K562 (cell line): ENCODE data around the gene MKNK2. TPM values are rescaled to one million over a fixed set of nuclear protein-coding genes. Genes with fewer than 3 reads are reported as not detected.

Source experiments
- ATAC-seq: fragments of 200-7000 bp; cut with Tn5 transposase; 3 replicates; pipeline ENCODE4 v1.9.1; 2020; ENCODE audit warnings: moderate library complexity
- BruUV-seq: library from RNA; stranded (reverse); fragments of 400-500 nt; replicated peaks from 2 replicates; lab custom pipeline; 2021; lab: Mats Ljungman, UMichigan
- CTCF ChIA-PET: fragments of 300-600 bp; formaldehyde crosslinking; extraction: SDS; loops from one replicate; lab custom pipeline; 2021; ENCODE audit warnings: low intra/inter-chr PET ratio; lab: Yijun Ruan, JAX
- POLR2A ChIA-PET: fragments of 300-600, 350-650 bp; sonication (Branson Sonifier 250); formaldehyde crosslinking; extraction: SDS; loops from one replicate; lab custom pipeline; 2021; ENCODE audit warnings: antibody characterized with exemption, inconsistent platforms; lab: Yijun Ruan, JAX
- DNase-seq, 4 experiments: peaks; one replicate each; pipeline versions ENCODE4 v3.0.0 to v3.0.0-alpha.2; 2011 to 2018; ENCODE audit warnings: low spot score in 3 of 4, mixed read lengths in 3 of 4; ENCODE audit errors: extremely low read depth in 1 of 4
- FAIRE-seq: peaks from 2 replicates; lab custom pipeline; 2011; peaks lifted over from hg19 to GRCh38; lab: Jason Lieb, UNC
- H2AFZ ChIP-seq: 2 replicates; pipeline ENCODE4 v1.6.0; 2011; ENCODE audit warnings: low read depth, low read length, control low read depth, inconsistent platforms
- H3K27ac ChIP-seq: fragments of 200-600 bp; 3 replicates; pipeline ENCODE4 v1.8.0; 2011; ENCODE audit warnings: low read depth, mild to moderate bottlenecking, control low read depth, inconsistent platforms, low read length, moderate library complexity, mixed read lengths; ENCODE audit errors: extremely low read depth
- H3K27me3 ChIP-seq, 2 experiments: fragments of 300-600 bp in 1 of 2; 2 replicates in 1 of 2; 3 replicates in 1 of 2; pipeline versions ENCODE4 v1.6.0 to v1.8.0; 2011; ENCODE audit warnings: inconsistent platforms in 2 of 2, low read length in 2 of 2, mild to moderate bottlenecking in 1 of 2, mixed read lengths in 1 of 2, moderate library complexity in 1 of 2; ENCODE audit not compliant: control insufficient read depth in 2 of 2, insufficient read depth in 2 of 2
- H3K36me3 ChIP-seq: fragments of 300-600 bp; 3 replicates; pipeline ENCODE4 v1.8.0; 2011; ENCODE audit warnings: mild to moderate bottlenecking, low read length, inconsistent platforms; ENCODE audit not compliant: control insufficient read depth, insufficient read depth
- H3K4me1 ChIP-seq, 2 experiments: fragments of 200-600 bp in 1 of 2; replicated peaks in 1 of 2; 2 replicates in 1 of 2; 3 replicates in 1 of 2; pipeline versions ENCODE4 v1.5.1 to v1.8.0; 2011; ENCODE audit warnings: inconsistent platforms in 2 of 2, low read length in 2 of 2, mild to moderate bottlenecking in 1 of 2, mixed read lengths in 1 of 2, moderate library complexity in 1 of 2; ENCODE audit not compliant: control insufficient read depth in 2 of 2, insufficient read depth in 2 of 2
- H3K4me2 ChIP-seq: 2 replicates; pipeline ENCODE4 v1.6.1; 2011; ENCODE audit warnings: low read length, control low read depth, inconsistent platforms, mixed read lengths; ENCODE audit not compliant: insufficient read depth
- H3K4me3 ChIP-seq: fragments of 200-600 bp; sonication (generic), shearing (Covaris generic); 2 replicates; pipeline ENCODE4 v1.5.1; 2016; ENCODE audit warnings: control low read depth, inconsistent platforms
- H3K79me2 ChIP-seq: fragments of 200-600 bp; 3 replicates; pipeline ENCODE4 v1.8.0; 2011; ENCODE audit warnings: low read length, inconsistent platforms; ENCODE audit not compliant: control insufficient read depth, insufficient read depth
- H3K9ac ChIP-seq, 2 experiments: 2 replicates each; pipeline versions ENCODE4 v1.6.0 to v1.6.1; 2011; ENCODE audit warnings: low read depth in 2 of 2, low read length in 2 of 2, control low read depth in 1 of 2, inconsistent platforms in 1 of 2, mild to moderate bottlenecking in 1 of 2, mixed read lengths in 1 of 2; ENCODE audit not compliant: insufficient read depth in 1 of 2
- H3K9me1 ChIP-seq: one replicate; pipeline ENCODE4 v1.6.0; 2011; ENCODE audit warnings: inconsistent platforms, mild to moderate bottlenecking, low read length, moderate library complexity; ENCODE audit not compliant: control insufficient read depth, insufficient read depth
- H3K9me3 ChIP-seq: replicated peaks from 2 replicates; pipeline ENCODE4 v1.5.1; 2011; ENCODE audit warnings: low read depth, low read length, inconsistent platforms; ENCODE audit not compliant: control insufficient read depth, insufficient read depth
- H4K20me1 ChIP-seq: replicated peaks from 2 replicates; pipeline ENCODE4 v1.6.1; 2011; ENCODE audit warnings: low read length, inconsistent platforms, mixed read lengths; ENCODE audit not compliant: control insufficient read depth, insufficient read depth
- KDM4B ChIP-seq, 2 experiments: fragments of 450-650 bp in 1 of 2; sonication (generic) in 1 of 2; IDR thresholded peaks; 2 replicates each; pipeline ENCODE4 v1.6.1; 2016 to 2017; ENCODE audit warnings: borderline replicate concordance in 2 of 2, antibody characterized with exemption in 1 of 2, low read depth in 1 of 2, mild to moderate bottlenecking in 1 of 2
- VEZF1 ChIP-seq: fragments of 200-800 bp; sonication (Bioruptor generic); IDR thresholded peaks from 2 replicates; pipeline ENCODE4 v1.6.1; 2017; ENCODE audit warnings: missing genetic modification characterization, missing compliant biosample characterization
- ZNF263 ChIP-seq: sonication (generic); formaldehyde crosslinking; IDR thresholded peaks from 2 replicates; pipeline ENCODE4 v1.8.0; 2022; ENCODE audit warnings: mild to moderate bottlenecking, missing genetic modification reagents, borderline replicate concordance
- ZNF740 ChIP-seq, 3 experiments: fragments of 200-800 bp in 1 of 3; sonication (Bioruptor generic) in 1 of 3; sonication (generic) in 1 of 3; formaldehyde crosslinking in 1 of 3; IDR thresholded peaks; 2 replicates each; pipeline versions ENCODE4 v1.6.1 to v1.8.0; 2016 to 2022; ENCODE audit warnings: mild to moderate bottlenecking in 2 of 3, missing compliant biosample characterization in 2 of 3, missing genetic modification characterization in 2 of 3, missing genetic modification reagents in 1 of 3
- WGBS: fragments of 100-300 bp; shearing (Covaris generic); methylation state at CpG from one replicate; pipeline ENCODE4 v1.1.6; 2016; ENCODE audit warnings: low coverage, mixed read lengths; ENCODE audit not compliant: insufficient coverage; ENCODE audit errors: missing lambda C conversion rate; 5-methylcytosine and 5-hydroxymethylcytosine counted together
- in situ Hi-C: fragments of 300-500 bp; cut with MboI; formaldehyde crosslinking; loops from 4 replicates; pipeline ENCODE4 v1.15.0; 2018; ENCODE audit warnings: inconsistent platforms, mixed read lengths
- intact Hi-C: fragments of 100-400 bp; cut with micrococcal nuclease; formaldehyde crosslinking; loops from 2 replicates; pipeline ENCODE4 v1.14.2; 2022
- polyA plus RNA-seq, 8 experiments: library from polyadenylated mRNA; depleted of rRNA in 4 of 8; stranded (reverse) in 5 of 8; unstranded in 3 of 8; fragments of >200 nt; fragmentation: Nextera tagmentation in 2 of 8; fragmentation: Illumina TruSeq in 1 of 8; extraction: Ambion mirVana in 2 of 8; extraction: Trizol in 1 of 8; gene quantifications; 2 replicates each; pipeline versions ENCODE4 v1.2.1 to v1.2.3, GENCODE V29; 2011 to 2014; ENCODE audit warnings: inconsistent platforms in 1 of 8, missing spikeins in 1 of 8
- total RNA-seq, 7 experiments: library from RNA; depleted of rRNA in 6 of 7; stranded (reverse); fragments of >200 nt in 6 of 7; fragmentation: Illumina TruSeq in 2 of 7; extraction: Trizol in 2 of 7; gene quantifications; 2 replicates each; pipeline versions ENCODE4 v1.2.1 to v1.2.3, GENCODE V29; 2011 to 2021; ENCODE audit warnings: low replicate concordance in 1 of 7
- TF ChIP-seq, protein P1 (sequence below): fragments of 250-450 bp; sonication (Bioruptor Pico); IDR thresholded peaks from 2 replicates; pipeline ENCODE4 v1.4.0; 2020; ENCODE audit warnings: mild to moderate bottlenecking, moderate library complexity

MKNK2 gene
- total and polyA plus RNA-seq, 9 of the 15 experiments (the other 6 are each of a cell fraction or from before 2014, with no cell fraction given), result 5.1 to 191 (median 51.9) TPM

DNA sequence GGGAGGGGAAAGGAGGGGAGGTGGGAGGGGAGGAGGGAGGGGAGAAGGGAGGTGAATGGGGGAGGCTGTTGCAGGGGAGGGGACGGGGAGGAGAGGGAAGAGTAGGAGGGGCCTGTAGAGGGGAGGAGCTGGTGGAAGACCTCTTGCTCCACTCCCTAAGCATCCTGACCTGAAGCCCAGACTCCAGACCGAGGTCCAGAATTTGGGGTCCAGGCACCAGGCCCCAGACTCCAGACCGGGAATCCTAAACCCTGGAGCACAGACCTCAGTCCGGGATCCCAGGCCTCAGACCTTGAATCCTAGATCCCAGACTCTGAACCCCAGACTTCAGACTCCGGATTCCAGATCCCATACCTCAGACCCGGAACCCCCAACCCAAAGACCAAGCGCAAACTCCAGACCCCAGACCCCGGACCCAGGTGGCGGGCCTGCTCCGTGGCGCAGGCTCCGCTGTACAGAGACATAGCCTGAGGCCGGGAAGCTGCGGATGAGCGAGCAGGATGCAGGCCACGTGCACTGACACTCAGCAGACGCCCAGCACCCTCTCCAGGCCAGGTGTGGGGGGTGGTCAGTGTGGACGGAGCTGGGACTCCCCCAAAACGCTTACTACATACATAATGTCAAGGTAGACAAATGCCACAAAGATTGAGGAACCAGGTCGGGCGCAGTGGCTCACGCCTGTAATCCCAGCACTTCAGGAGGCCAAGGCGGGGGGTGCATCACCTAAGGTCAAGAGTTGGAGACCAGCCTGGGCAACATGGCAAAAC lies 34.8 kb downstream of the MKNK2 start:
- peak; percentile 71 for ATAC-seq
- 0 out of 4 replicates have a peak, but pooled peaks of 1 of the 2 experiments have one; percentile 38 for TF ChIP-seq KDM4B (IDR thresholded peaks at IDR 0.05; ENCODE audit: borderline replicate concordance in 2 of 2, low read depth in 1 of 2)
- 0 out of 2 replicates have a peak, but pooled peaks have one; percentile 69 for TF ChIP-seq ZNF740 (CRISPR knock-in tag; IDR thresholded peaks at IDR 0.05)
- no peak for TF ChIP-seq ZNF740 (tag; IDR thresholded peaks at IDR 0.05)
- peak; percentile 77; the same call in 1 of the 2 replicates for TF ChIP-seq ZNF263
- TF ChIP-seq, protein P1, sequence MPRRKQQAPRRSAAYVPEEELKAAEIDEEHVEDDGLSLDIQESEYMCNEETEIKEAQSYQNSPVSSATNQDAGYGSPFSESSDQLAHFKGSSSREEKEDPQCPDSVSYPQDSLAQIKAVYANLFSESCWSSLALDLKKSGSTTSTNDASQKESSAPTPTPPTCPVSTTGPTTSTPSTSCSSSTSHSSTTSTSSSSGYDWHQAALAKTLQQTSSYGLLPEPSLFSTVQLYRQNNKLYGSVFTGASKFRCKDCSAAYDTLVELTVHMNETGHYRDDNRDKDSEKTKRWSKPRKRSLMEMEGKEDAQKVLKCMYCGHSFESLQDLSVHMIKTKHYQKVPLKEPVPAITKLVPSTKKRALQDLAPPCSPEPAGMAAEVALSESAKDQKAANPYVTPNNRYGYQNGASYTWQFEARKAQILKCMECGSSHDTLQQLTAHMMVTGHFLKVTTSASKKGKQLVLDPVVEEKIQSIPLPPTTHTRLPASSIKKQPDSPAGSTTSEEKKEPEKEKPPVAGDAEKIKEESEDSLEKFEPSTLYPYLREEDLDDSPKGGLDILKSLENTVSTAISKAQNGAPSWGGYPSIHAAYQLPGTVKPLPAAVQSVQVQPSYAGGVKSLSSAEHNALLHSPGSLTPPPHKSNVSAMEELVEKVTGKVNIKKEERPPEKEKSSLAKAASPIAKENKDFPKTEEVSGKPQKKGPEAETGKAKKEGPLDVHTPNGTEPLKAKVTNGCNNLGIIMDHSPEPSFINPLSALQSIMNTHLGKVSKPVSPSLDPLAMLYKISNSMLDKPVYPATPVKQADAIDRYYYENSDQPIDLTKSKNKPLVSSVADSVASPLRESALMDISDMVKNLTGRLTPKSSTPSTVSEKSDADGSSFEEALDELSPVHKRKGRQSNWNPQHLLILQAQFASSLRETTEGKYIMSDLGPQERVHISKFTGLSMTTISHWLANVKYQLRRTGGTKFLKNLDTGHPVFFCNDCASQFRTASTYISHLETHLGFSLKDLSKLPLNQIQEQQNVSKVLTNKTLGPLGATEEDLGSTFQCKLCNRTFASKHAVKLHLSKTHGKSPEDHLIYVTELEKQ, result no peak
- peak; percentile 92 for TF ChIP-seq VEZF1 (CRISPR knock-in tag)
- BruUV-seq, result no TSS peak
- ChIA-PET CTCF (interaction anchor here (0.6 to 0.9 kb wide), 2 partner anchors 54 to 639 kb away, joined by 3 read pairs; no protein-coding TSS in a partner anchor), POLR2A (no interaction called here)
- no peaks in the 10 kb centered on the region for H4K20me1 ChIP-seq
- H2AFZ ChIP-seq, result no peak overlapping the region
- no peaks in the 10 kb centered on the region for H3K27me3 ChIP-seq
- intact Hi-C loops, result loop anchor here (5.0 kb wide), 1 partner anchor 71 kb away; no protein-coding TSS in a partner anchor
- H3K79me2 ChIP-seq, result peaks cover 7% of the 10 kb centered on the region
- FAIRE-seq, result no peak
- no peak overlapping the region for H3K27ac ChIP-seq
- H3K36me3 ChIP-seq, result no peaks in the 10 kb centered on the region
- in situ Hi-C loops, result no loop called here
- H3K9ac ChIP-seq, result no peak overlapping the region
- no peak overlapping the region for H3K4me3 ChIP-seq
- H3K9me3 ChIP-seq, result no peaks in the 10 kb centered on the region
- DNase-seq, result peak; percentile 76 to 86 (median 84)
- H3K4me1 ChIP-seq, result peaks cover 0 to 41% of the 10 kb centered on the region in 2 experiments; a peak in 2 of 5 replicates
- 86% methylated on average over 21 of the region's 23 CpGs for WGBS
- no peak overlapping the region for H3K4me2 ChIP-seq
- no peaks in the 10 kb centered on the region for H3K9me1 ChIP-seq
